ENCODE measurements around the gene SLC35F4.

Gene SLC35F4

DNA sequence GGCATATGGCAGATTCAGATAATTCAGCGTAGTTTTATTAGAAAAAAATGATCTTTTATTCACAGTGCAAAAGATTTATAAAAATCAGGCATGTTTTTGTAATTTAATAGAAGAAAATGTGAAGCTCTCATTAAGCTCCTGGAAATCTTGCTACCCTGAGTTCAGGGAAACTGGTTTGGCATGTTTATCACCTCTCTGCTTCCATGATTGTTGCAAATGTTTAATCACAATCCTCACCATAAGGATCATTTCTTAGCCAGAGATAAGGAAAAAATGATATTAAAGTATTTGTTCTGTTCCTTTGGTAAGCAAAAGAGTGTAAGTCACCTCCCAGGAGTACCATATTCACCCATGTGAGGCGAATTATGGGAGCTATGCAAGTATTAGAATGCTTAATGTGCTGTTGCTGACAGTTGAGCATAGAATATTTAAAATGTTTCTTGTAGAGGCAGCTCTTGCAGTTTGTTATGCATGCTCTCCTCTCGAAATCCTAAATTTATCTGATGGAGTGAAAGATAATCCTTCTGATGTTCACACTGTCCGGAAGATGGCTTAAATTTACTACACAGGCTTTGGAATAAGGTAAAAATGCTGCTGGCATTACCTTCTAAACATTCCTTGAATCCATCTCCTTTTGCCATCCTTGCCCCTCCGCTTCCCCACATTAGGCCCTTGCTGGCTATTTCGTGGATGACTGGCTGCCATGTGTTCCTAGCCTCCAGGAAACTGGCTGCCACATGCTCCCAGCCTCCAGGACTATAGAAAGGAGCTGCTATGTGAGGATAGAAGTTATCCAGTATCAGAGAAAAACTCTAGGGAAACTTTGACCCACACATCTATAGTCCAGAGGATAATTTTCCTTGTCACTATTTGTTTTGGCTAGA is 256.5 kb downstream of the SLC35F4 start:
- DNase-seq, result no peak

DNA sequence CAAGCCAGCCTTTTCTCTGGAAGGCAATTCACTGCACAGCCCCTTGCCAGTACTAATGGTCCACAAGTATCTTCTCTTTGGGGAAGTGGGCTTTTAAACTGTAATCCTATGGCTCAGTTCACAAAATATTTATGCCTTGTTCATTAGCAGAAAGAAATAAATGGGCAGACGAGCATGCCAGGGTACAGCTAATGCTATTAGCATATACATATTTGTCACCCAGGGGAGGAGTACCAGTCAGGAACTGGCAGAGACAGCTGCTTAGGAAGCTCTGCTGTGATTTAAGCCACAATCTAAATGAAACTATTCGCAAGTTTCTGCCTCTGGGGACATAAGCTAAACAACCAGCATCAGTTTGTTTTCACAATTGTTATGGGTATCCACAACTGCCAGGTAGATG is 258.8 kb downstream of the SLC35F4 start:
- DNase-seq, result no peak

DNA sequence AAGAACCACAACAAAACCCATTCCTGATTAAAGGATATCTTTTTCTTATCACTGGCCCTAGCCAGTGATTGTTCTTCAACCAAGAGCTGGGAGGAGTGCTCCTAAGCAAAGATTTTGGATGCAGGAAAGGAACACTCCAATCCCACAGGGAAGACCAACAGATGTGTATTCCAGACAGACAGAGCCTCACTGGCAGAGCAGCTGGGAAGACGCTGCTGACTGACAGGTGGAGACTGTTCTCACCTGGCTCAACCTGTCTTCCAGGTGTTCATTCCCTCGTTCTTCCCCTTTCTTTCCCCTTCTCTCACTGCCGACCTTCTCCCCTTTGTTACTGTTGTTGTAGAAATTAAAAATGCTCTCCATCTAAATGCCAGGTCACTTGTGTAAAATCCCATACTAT is 282.5 kb downstream of the SLC35F4 start:
- no peak for DNase-seq

DNA sequence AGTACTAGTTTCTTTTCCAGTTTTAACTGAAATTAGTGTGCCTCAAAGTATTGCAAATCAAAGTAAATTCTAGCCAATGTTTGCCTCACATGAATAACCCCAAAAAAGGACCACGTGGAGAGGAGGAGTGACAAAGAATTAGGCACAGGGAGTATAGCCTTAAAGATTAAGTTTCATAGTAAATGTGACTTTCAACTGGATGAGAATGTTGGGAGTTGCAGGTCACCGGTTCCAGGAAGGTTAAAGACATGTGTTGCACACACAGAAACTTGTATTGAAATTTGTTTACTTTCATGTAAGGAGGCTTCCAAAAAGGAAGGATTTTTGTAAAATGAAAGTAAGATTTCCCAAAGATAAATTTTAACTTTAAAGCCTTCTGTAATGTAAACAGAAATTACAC is 283.1 kb downstream of the SLC35F4 start:
- no peak for DNase-seq

DNA sequence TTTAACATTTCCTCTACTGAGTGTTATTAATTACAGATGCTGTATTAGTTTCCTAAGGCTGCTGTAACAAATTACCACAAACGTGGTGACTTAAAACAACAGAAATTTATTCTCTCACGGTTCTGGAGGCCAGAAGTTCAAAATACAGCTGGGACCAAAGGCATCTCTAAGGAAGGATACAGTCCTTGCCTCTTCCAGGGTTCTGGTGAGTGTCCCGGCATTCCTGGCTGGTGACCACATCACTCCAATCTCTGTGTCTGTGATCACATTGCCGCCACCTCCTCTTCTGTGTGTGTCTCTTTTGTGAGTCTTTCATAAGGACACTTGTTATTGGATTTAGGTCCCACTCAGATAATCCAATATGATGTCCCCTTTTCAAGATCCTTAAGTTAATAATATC is 287.1 kb downstream of the SLC35F4 start:
- DNase-seq, result no peak

DNA sequence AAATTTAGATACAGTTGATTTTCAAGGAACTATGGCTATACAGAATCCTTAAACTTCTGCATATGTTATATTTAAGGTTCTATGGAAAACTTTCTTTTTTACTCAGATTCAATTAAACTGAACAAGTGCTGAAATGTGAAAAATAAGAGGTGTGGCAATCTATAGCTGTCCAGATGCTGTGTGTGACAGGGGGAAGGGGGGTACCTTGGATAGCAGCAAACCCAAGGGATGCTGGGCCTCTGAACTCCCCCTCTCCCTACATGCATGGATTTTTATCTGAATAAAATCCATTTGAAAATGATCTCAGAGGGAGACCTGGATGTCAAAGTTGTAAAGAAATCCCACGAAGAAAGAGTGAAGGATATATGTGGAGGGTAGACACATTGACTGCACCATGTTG is 289.4 kb downstream of the SLC35F4 start:
- DNase-seq, result no peak

DNA sequence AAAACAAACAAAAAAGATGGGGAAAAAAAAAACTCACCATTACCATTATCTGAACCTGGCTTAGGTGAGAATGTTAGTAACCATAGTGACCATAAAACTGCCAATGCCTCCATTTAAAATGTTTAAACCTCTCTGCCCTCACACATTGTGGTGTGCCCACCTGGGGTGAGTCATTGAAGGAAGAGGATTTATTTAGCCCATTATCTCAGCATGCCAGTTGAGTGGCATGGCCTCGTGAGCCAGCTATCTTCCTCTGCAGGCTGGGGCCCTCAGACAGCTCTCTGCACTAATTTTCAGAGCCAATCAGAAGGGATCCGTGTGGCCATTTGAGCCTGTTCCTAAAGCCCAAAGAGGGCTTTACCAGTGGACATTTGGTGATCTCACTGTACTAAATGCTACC is 290.4 kb downstream of the SLC35F4 start:
- DNase-seq, result no peak

DNA sequence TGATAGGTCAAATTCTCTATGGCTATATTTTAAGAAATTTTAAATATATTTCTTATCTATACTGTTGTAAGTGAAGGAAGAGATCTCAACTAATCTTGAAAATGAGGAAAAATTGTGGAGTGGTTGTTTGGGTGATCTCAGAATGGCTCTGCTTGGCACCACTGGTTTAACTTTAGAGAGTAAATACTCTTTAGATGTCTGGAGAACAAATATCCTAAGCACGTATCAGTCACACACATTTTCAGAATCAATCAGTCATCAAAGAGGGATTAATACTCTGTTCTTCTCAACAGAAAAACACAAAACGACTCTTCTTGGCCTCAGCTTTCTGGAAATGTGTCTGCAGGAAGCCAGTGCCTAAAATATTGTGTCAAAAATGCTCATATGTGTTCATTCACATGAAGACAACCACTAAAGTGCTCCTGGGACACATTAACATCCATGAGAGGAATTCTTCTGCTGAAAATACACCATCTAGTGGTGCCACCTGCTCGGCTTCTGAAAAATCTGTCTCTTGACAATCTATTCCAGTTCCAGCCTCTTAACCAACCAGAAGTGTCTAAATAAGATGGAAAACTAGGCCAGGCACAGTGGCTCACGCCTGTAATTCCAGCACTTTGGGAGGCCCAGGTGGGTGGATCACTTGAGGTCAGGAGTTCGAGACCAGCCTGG is 291.1 kb downstream of the SLC35F4 start:
- no peak for DNase-seq

DNA sequence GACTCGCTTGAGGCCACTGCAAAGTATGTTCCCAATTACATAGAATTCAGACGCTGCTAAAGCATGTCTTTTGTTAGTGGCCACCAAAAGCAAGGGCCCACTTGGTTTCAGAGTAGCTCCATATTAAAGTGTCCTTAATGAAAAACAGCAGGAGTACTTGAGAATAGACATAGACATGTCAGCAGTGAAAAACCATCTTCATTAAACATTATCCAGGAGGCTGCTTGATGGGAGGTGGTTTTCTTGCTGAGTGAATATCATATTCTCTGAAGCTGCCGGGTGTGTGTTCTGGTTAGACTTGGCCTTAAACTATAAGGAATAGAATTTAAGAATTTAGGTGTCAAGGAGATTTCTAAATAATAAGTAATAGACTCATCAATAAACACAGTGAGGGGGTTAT is 292.7 kb downstream of the SLC35F4 start:
- DNase-seq, result no peak

DNA sequence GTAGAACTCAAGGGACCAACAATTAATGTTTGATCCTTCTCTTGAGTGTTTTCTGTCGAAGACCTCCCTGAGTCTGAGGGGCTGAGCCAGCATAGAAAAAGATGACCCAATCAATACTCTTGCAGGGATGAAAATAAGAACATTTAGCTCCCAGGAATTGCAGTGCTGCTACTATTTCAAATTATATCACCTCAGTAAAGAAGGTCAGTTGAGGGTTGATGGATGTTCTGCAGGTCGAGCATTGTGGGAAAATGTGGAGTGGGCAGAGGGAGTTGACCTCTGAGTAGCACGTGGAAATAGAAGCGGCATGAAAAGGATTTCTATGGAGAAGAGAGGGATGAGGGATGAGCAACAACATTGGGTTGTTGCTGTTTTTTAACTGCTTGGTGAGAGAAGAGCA is 297.3 kb downstream of the SLC35F4 start:
- no peak for DNase-seq

DNA sequence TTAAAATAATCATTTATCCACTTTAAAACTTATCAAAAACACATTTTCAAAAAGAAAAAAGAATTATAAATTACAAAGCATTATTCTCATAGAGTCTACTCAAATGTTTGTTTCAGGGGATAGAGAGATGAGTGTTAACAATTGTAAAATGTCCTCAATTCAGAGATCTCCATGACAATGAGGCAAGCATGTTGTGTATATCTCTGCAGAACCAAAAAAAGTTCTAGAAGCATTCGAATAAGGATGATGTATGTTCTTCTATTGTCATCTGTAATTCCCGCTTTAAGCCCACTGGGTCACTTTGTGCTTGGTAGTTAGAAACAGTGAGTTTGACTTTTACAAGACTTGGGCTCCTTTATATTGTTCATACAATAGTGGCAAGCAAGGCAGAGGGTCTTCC is 298.7 kb downstream of the SLC35F4 start:
- DNase-seq, result no peak

DNA sequence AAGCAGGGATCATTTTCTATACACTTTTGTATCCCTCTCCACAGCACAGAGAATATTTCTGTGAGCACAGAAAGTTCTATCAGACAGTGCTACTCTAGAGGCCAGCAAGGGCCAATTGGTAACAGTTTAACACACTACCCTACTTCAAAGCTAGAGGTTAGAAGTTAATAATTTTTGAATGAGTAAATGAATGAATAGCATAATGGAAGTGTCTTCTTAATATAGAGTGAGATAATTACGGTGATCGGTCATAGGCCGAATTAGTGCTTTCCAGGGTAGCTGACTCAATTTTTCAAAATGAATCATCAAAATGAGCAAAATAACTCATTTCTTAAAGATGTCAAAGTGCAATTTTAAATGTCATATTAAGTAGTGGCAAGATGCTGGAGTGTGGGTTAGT is 305.2 kb downstream of the SLC35F4 start:
- no peak for DNase-seq

DNA sequence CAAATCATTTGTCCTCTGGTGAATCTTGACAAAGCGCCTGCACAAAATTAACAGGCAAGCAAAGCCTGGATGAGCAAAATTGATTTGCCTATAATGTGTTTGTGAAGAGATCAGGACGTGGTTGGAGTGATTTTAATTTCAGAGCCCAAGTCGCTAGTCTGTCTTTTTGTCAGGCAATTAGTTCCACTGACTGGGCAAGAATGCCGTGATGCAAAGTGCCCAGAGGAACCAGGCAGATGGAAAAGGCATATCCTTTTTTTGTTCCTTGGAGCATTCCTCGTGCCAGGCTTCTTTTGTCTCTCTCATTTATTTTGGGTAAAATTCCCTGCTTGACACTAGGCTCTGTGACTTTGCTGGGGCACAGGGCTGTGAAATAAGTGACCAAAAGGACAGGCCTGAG is 306.3 kb downstream of the SLC35F4 start:
- DNase-seq, result no peak

DNA sequence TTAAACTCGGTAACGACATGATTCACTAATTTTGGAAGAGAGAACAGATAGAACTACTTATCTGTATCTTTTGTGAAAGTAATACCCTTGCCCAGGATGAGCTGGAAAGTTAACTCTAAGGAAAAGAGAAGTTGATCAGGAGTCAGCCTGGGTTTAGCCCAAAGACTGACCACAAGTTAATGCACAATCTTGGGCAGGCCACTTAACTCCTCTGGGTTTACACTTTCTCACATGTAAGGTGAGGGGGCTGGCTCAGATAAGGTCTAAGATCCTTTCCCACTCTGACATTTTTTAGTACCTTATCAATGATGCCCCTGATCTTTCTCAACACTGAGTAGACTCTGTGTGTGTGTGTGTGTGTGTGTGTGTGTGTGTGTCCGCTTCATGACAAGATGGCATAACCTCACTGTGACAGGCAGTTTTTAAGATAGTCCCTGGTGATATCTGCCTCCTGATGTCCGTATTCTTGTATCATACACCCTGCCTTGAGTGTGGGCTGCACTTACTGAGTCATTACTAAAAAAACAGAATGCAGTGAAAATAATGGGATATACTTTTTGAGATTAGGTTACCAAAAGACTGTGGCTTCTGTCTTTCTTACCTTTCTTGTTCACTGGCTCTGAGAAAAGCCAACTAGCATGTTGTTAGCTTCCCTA is 316.0 kb downstream of the SLC35F4 start:
- DNase-seq, result no peak

DNA sequence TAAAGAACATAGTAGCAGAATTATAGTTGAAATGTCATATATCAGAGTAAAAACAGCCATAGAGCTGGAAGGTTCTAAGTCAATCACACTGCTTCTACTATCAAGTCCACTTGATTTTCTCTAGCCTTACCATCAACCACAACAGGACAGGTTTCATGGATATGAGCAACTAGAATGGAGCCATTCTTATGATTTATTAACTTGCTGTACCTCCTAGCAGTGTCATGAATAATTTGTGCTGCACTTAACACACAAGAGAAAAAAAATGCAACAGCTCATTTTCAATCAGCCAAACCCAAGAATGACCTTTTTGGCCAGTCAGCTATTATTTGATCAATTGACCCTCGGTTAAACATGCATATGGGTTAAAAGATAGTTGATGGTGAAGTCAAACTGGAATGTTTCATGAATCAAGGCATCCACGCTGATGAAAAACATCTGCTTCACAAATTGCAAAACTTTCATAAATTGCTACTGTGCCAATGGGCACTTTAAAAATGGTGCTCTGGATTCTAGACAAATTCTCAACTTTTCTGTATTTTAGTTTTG is 316.8 kb downstream of the SLC35F4 start:
- no peak for DNase-seq

DNA sequence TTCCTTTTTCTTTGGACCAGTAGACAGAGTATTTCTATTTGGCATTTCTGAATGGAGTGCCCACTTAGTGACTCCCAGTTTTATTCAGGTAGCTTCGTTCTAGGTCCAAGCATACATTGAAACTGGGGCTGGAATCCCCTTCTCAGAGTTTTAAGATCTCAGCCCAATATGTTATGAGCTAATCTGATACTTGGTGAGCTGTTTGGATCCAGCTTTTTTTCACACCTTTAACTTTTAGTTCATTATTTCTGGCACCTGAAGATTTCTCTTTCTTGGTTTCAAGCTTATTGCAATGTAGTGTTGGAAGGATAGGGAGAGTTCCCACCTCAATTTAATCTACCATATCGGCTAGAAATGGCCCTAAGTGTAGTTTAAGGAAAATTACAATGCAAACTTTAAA is 318.8 kb downstream of the SLC35F4 start:
- no peak for DNase-seq

DNA sequence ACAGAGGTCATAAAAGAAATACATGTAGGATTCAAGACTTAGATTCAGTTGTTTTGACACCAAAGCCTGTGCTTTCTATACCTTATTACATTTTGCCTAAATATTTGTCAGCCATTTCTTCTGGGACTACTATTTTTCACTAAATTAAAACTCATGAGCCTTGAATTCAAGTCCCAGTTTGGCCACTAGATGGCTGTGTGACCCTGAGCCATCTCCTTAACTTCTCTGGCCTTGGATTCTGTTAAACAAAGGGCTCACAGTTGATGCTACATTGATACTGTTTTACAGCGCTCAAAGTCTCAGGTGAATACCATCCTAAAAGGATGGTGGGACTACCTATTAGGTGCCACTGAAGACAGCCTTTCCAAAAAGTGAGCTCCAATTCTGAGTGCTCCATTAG is 332.7 kb downstream of the SLC35F4 start:
- DNase-seq, result peak in 1 of 2 experiments; percentile 20

DNA sequence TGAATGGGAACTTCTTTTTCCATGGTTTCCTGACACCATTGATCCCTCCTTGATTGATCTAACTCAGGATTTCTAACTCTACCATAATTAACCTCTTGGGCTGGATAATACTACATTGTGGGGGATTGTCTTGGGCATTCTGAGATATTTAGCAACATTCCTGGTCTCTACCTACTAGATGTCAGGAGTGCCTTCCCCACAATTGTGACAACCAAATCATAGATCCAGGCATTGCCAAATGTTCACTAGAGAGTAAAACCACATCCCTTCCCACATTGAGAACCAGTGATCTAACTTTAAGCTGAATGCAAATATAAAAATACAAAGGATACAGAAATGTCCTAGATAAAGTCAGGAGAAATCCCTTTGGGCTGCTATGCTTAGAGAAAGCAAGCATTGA is 335.3 kb downstream of the SLC35F4 start:
- DNase-seq, result no peak

DNA sequence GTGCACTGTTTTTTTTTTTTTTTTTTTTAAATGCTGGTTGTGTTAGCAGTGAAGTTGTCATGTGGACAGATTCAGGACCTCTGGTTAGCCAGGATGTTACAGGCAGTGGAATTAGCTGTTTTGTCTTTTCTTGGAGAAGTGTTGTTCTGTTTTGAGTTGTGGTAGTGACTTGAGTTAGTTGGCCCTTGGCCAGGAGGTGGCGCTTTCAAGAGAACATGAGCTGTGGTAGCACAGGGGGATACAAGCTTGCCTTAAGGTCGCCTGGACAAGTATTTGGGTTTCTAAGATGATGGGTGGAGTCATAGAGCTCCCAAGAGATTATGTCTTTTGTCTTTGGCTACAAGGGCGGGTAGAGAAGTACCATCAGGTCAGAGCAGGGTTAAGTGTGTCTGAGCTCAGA is 338.9 kb downstream of the SLC35F4 start:
- DNase-seq, result no peak

DNA sequence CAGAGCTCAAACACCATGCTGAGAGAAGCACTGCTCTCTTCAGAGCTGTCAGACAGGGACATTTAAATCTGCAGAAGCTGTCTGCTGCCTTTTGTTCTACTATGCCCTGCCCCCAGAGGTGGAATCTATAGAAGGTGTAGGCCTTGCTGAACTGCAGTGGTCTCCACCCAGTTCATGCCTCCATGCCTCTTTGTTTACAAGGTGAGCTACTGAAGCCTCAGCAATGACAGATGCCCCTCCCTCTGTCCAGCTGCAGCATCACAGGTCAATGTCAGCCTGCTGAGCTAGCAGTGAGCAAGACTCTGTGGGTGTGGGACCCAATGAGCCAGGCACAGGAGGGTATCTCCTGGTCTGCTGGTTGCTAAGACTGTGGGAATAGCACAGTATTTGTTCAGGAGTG is 346.8 kb downstream of the SLC35F4 start:
- no peak for DNase-seq
